ENCODE measurements around the gene BDH1.
A peak's percentile ranks its signal among the peaks of the same experiment; 100 is the strongest.
"Not testable (repeated sequence)": the region's sequence is repeated elsewhere in the genome, so short reads cannot be mapped to it uniquely, and the experiment has no call there.

The BDH1 gene

GRCh38 chr3:197577366-197578074 is 21.8 kb upstream of the BDH1 start:
- DNase-seq = no peak

- no peak for DNase-seq
These were observed 21.1 kb upstream of the BDH1 start for GRCh38 chr3:197576838-197577237.

- no peak for DNase-seq
These were observed 19.6 kb upstream of the BDH1 start for GRCh38 chr3:197575362-197575761.

- DNase-seq = not testable (repeated sequence)
These were observed 18.7 kb upstream of the BDH1 start for GRCh38 chr3:197574396-197574991.

GRCh38 chr3:197573048-197573767 is 17.4 kb upstream of the BDH1 start:
- DNase-seq = no peak

- DNase-seq = not testable (repeated sequence)
These were observed 16.1 kb upstream of the BDH1 start for GRCh38 chr3:197571880-197572172.

- DNase-seq = not testable (repeated sequence)
These were observed 15.5 kb upstream of the BDH1 start for GRCh38 chr3:197571074-197571879.

- not testable (repeated sequence) for DNase-seq
These were observed 13.7 kb upstream of the BDH1 start for GRCh38 chr3:197569433-197569832.

- no peak for DNase-seq
These were observed 12.3 kb upstream of the BDH1 start for GRCh38 chr3:197567904-197568681.

GRCh38 chr3:197566155-197566554 is 10.4 kb upstream of the BDH1 start:
- not testable (repeated sequence) for DNase-seq

GRCh38 chr3:197564097-197564843 is 8.5 kb upstream of the BDH1 start:
- no peak for DNase-seq

- DNase-seq = no peak
These were observed 6.9 kb upstream of the BDH1 start for GRCh38 chr3:197562398-197563251.

- DNase-seq = no peak
These were observed 6.2 kb upstream of the BDH1 start for GRCh38 chr3:197561926-197562325.

- DNase-seq = no peak
These were observed 3.9 kb upstream of the BDH1 start for GRCh38 chr3:197559651-197560050.

GRCh38 chr3:197554562-197555280 is 1.0 kb downstream of the BDH1 start:
- DNase-seq = peak; percentile 94 to 97

- DNase-seq = no peak
These were observed 1.6 kb downstream of the BDH1 start for GRCh38 chr3:197554196-197554561.

- DNase-seq = no peak
These were observed 3.6 kb downstream of the BDH1 start for GRCh38 chr3:197552198-197552597.

- DNase-seq = no peak
These were observed 5.3 kb downstream of the BDH1 start for GRCh38 chr3:197550489-197550888.

- DNase-seq = no peak
These were observed 6.4 kb downstream of the BDH1 start for GRCh38 chr3:197549261-197549885.
